Spleen (tissue), 11 donors: ENCODE measurements around the gene SRP54. TPM values are rescaled to one million over a fixed set of nuclear protein-coding genes. Genes with fewer than 3 reads are reported as not detected.

Experiments
- DNase-seq: peaks from one replicate; pipeline ENCODE4 v3.0.0-alpha.2; 2020
- H3K27ac ChIP-seq, 8 donors: fragments of 200-600 bp; sonication (generic) in 7 of 8; 1 replicate in 4 of 8; 2 replicates in 4 of 8; pipeline versions ENCODE4 v1.5.0 to v1.8.0; 2016 to 2021; ENCODE audit warnings: inconsistent platforms in 4 of 8, mild to moderate bottlenecking in 4 of 8, moderate library complexity in 1 of 8
- H3K27me3 ChIP-seq, 7 donors: fragments of 200-600 bp; sonication (generic) in 6 of 7; replicated peaks in 1 of 7; 1 replicate in 4 of 7; 2 replicates in 3 of 7; pipeline versions ENCODE4 v1.5.0 to v1.8.0; 2016 to 2021; ENCODE audit warnings: inconsistent platforms in 3 of 7, mild to moderate bottlenecking in 1 of 7
- H3K36me3 ChIP-seq, 6 donors: fragments of 200-600 bp; sonication (generic) in 5 of 6; 1 replicate in 4 of 6; 2 replicates in 2 of 6; pipeline versions ENCODE4 v1.5.0 to v1.8.0; 2016 to 2021; ENCODE audit warnings: inconsistent platforms in 2 of 6
- H3K4me1 ChIP-seq, 6 donors: fragments of 200-600 bp; sonication (generic) in 5 of 6; 1 replicate in 3 of 6; 2 replicates in 3 of 6; pipeline versions ENCODE4 v1.5.0 to v1.8.0; 2016 to 2021; ENCODE audit warnings: inconsistent platforms in 3 of 6
- H3K4me3 ChIP-seq, 8 donors: fragments of 200-600 bp; sonication (generic) in 7 of 8; 1 replicate in 4 of 8; 2 replicates in 4 of 8; pipeline versions ENCODE4 v1.5.0 to v1.8.0; 2016 to 2021; ENCODE audit warnings: inconsistent platforms in 4 of 8, mild to moderate bottlenecking in 4 of 8, moderate library complexity in 2 of 8
- H3K9me3 ChIP-seq, 8 donors: fragments of 200-600 bp; sonication (generic) in 7 of 8; 1 replicate in 4 of 8; 2 replicates in 4 of 8; pipeline versions ENCODE4 v1.5.0 to v1.8.0; 2016 to 2021; ENCODE audit warnings: inconsistent platforms in 4 of 8
- POLR2A ChIP-seq, 3 donors: fragments of 450-650 bp; IDR thresholded peaks; one replicate each; pipeline ENCODE4 v1.5.1; 2017; ENCODE audit warnings: antibody characterized with exemption in 3 of 3, mild to moderate bottlenecking in 1 of 3
- POLR2AphosphoS5 ChIP-seq, 3 donors: sonication (generic); formaldehyde crosslinking; IDR thresholded peaks; one replicate each; pipeline ENCODE4 v1.5.1; 2017; ENCODE audit warnings: antibody characterized with exemption in 3 of 3
- WGBS, 5 donors: extraction: QIAGEN DNeasy Blood & Tissue Kit in 3 of 5; methylation state at CpG; one replicate each; pipeline versions ENCODE4 v1.1.5 to v1.1.7; 2013 to 2018; 5-methylcytosine and 5-hydroxymethylcytosine counted together
- intact Hi-C: fragments of 100-400 bp; cut with DNase I; formaldehyde crosslinking; loops from one replicate; pipeline ENCODE4 v1.15.0; 2023; ENCODE audit warnings: low total_unique reads
- polyA plus RNA-seq, 3 donors: library from polyadenylated mRNA; stranded (reverse); fragments of 200-250 nt; gene quantifications; one replicate each; pipeline ENCODE4 v1.2.1, GENCODE V29; 2013
- total RNA-seq, 7 donors: library from RNA; depleted of rRNA in 3 of 7; stranded (reverse); fragments of >200 nt in 3 of 7; fragmentation: NEBNext Ultra II Directional in 4 of 7; extraction: Animal tissue kit (Norgen Biotek cat#: 25700) in 4 of 7; gene quantifications; one replicate each; pipeline versions ENCODE4 v1.1.0 to v1.2.1, GENCODE V29; 2016 to 2021
- TF ChIP-seq, protein P1 (sequence below), 11 experiments: fragments of 200-600 bp in 7 of 11; fragments of 450-650 bp in 4 of 11; sonication (generic) in 4 of 11; IDR thresholded peaks in 8 of 11; conservative IDR thresholded peaks in 3 of 11; 1 replicate in 7 of 11; 2 replicates in 4 of 11; pipeline versions ENCODE4 v1.4.0 to v1.8.0; 2016 to 2021; ENCODE audit warnings: antibody characterized with exemption in 11 of 11, inconsistent platforms in 4 of 11, mild to moderate bottlenecking in 1 of 11
- donor health status: healthy with polysubstance abuse.
- donor health status: DM: no; HTN: no; CAD: no; lungs with moderate emphysema.
- donor health status: DM: no; HTN: no; CAD: no.
- donor health status: Bipolar disorder and iron deficiency.
- donor health status: healthy.
- donor health status: DM: no; HTN: no; CAD: no.
- donor health status: DM: yes; HTN: yes; CAD: no.

The SRP54 gene
- total and polyA plus RNA-seq, 10 donors = 16.4 to 65.0 (median 49.7) TPM

DNA sequence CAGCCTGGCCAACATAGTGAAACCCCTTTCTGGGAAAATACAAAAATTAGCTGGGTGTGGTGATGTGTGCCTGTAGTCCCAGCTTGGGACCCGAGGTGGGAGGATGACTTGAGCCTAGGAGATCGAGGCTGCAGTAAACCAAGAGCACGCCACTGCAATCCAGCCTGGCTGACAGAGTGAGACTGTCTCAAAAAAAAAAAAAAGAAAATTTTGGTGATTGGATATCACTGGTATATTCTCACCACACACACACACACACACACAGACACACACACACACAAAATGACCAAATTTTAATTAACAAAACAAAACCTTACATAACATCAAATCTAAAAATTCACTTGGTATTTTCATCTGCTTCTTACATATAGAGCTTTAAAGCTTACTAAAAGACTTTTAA, 59.8 kb downstream of the SRP54 start:
- intact Hi-C loops = no loop called here
- H3K9me3 ChIP-seq = no peaks in the 10 kb centered on the region
- TF ChIP-seq POLR2A (IDR thresholded peaks at IDR 0.05) = no peak
- TF ChIP-seq POLR2AphosphoS5 (IDR thresholded peaks at IDR 0.05) = no peak
- 86 to 96% (median 93%) methylated on average over 3 of the region's 3 CpGs for WGBS, 5 donors
- H3K4me1 ChIP-seq = peaks cover 6 to 22% (median 16%) of the 10 kb centered on the region in 6 donors
- no peaks in the 10 kb centered on the region for H3K36me3 ChIP-seq
- no peaks in the 10 kb centered on the region for H3K27me3 ChIP-seq
- H3K4me3 ChIP-seq = no peak overlapping the region
- no peak for DNase-seq
- H3K27ac ChIP-seq = peak overlapping the region in 3 of 8 donors; percentile 14 to 53 (median 47)

DNA sequence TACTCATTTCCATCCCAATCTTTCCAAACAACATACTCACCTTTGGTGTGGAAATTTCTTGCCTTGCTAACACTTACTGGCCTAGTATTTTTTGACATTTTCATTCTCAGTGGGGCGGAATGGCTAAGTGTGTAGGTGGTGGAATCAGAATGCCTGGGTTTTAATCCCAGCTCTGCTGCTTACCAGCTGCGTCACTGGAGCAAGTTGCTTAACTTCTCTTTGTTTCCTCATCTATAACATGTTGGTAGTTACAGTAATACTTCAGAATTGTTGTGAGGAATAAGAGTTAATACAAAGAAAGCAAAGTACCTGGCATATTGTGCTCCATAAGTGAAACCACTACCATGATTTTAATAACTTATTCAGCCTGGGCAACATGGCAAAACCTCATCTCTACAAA, 60.3 kb downstream of the SRP54 start:
- H3K4me3 ChIP-seq = no peak overlapping the region
- no peak for DNase-seq
- intact Hi-C loops = no loop called here

DNA sequence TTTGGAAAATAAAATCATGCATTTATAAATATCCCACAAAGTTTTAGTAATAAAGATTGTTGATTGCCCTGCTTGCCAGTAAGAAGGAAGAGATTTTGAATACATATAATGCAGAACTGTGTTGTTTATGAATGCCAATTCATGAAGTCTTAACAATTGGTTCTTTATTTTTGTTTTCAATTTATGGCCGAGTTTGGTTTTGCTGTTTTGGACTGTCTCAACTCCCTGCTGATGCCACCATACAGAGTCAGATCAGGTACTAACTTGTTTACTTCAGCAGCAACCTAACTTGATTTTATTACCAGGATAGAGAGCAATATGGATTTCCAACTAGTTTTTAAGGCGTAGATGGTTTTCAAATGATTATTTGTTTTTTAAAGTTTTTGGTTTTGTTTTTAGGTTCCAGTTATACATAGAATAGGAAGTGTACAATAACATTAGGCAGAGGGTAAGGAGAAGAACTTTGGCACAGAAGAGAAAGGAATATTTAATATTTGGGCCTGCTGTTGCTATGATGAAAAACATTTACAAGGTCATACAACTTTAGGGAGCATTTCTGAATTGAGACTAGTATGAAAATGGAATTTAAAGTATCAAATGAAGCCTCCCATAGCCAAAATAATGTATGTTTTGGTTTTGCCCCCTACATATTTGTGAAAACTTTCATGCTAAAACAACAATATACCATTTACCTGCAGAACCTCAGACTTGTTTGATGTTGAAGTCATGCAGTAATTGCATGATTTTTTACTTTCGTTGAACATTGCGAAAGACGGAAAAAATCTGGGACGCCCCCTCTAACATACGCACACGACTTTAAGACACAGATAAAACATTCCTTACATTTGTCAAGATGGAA, 62.4 kb downstream of the SRP54 start:
- TF ChIP-seq POLR2AphosphoS5 (IDR thresholded peaks at IDR 0.05) (no peak), POLR2A (IDR thresholded peaks at IDR 0.05) (peak in 1 of 3 donors; percentile 5)
- TF ChIP-seq, protein P1, sequence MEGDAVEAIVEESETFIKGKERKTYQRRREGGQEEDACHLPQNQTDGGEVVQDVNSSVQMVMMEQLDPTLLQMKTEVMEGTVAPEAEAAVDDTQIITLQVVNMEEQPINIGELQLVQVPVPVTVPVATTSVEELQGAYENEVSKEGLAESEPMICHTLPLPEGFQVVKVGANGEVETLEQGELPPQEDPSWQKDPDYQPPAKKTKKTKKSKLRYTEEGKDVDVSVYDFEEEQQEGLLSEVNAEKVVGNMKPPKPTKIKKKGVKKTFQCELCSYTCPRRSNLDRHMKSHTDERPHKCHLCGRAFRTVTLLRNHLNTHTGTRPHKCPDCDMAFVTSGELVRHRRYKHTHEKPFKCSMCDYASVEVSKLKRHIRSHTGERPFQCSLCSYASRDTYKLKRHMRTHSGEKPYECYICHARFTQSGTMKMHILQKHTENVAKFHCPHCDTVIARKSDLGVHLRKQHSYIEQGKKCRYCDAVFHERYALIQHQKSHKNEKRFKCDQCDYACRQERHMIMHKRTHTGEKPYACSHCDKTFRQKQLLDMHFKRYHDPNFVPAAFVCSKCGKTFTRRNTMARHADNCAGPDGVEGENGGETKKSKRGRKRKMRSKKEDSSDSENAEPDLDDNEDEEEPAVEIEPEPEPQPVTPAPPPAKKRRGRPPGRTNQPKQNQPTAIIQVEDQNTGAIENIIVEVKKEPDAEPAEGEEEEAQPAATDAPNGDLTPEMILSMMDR (IDR thresholded peaks at IDR 0.05 in 8 of 11, conservative IDR thresholded peaks at IDR 0.05 in 3 of 11) = no peak
- intact Hi-C loops = no loop called here
- 18 to 25% (median 23%) methylated on average over 8 of the region's 8 CpGs for WGBS, 5 donors

More for the DNA sequence above, 60.3 kb downstream of the SRP54 start:
- peaks cover 10 to 26% (median 20%) of the 10 kb centered on the region in 6 donors for H3K4me1 ChIP-seq
- H3K36me3 ChIP-seq = no peaks in the 10 kb centered on the region
- no peaks in the 10 kb centered on the region for H3K9me3 ChIP-seq
- no peaks in the 10 kb centered on the region for H3K27me3 ChIP-seq
- WGBS, 5 donors = 75 to 93% (median 84%) methylated on average over 2 of the region's 2 CpGs
- peak overlapping the region in 3 of 8 donors; percentile 14 to 53 (median 47) for H3K27ac ChIP-seq
- TF ChIP-seq POLR2AphosphoS5 (IDR thresholded peaks at IDR 0.05) (no peak), POLR2A (IDR thresholded peaks at IDR 0.05) (no peak)

DNA sequence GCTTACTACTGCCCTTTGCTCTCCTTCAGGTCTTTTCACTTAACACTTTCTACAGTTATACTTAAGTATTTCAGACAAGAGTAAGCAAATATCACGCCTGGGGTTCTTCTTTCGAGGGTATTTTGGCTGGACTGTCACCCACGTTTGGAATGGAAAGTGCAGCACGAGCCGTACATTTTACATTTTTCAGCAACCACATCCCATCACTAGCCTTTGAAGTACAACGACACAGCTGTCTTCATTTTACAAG, 62.9 kb downstream of the SRP54 start:
- H3K36me3 ChIP-seq = peaks cover 0 to 20% (median 0%) of the 10 kb centered on the region in 6 donors
- no peaks in the 10 kb centered on the region for H3K9me3 ChIP-seq
- H3K4me3 ChIP-seq = peak overlapping the region; percentile 62 to 88 (median 78)
- DNase-seq = no peak
- peaks cover 12 to 52% (median 27%) of the 10 kb centered on the region in 6 donors for H3K4me1 ChIP-seq
- TF ChIP-seq POLR2AphosphoS5 (IDR thresholded peaks at IDR 0.05) (no peak), POLR2A (IDR thresholded peaks at IDR 0.05) (peak in 1 of 3 donors; percentile 41)
- 0 to 1% (median 0%) methylated on average over 6 of the region's 6 CpGs for WGBS, 5 donors
- H3K27me3 ChIP-seq = no peaks in the 10 kb centered on the region
- intact Hi-C loops = no loop called here
- peak overlapping the region; percentile 93 to 99 (median 98) for H3K27ac ChIP-seq

More for the DNA sequence above, 62.4 kb downstream of the SRP54 start:
- no peaks in the 10 kb centered on the region for H3K9me3 ChIP-seq
- peak overlapping the region; percentile 62 to 88 (median 78) for H3K4me3 ChIP-seq
- H3K27ac ChIP-seq = peak overlapping the region; percentile 93 to 99 (median 98)
- no peaks in the 10 kb centered on the region for H3K27me3 ChIP-seq
- peaks cover 12 to 46% (median 24%) of the 10 kb centered on the region in 6 donors for H3K4me1 ChIP-seq
- peaks cover 0 to 14% (median 0%) of the 10 kb centered on the region in 6 donors for H3K36me3 ChIP-seq
- DNase-seq = no peak

DNA sequence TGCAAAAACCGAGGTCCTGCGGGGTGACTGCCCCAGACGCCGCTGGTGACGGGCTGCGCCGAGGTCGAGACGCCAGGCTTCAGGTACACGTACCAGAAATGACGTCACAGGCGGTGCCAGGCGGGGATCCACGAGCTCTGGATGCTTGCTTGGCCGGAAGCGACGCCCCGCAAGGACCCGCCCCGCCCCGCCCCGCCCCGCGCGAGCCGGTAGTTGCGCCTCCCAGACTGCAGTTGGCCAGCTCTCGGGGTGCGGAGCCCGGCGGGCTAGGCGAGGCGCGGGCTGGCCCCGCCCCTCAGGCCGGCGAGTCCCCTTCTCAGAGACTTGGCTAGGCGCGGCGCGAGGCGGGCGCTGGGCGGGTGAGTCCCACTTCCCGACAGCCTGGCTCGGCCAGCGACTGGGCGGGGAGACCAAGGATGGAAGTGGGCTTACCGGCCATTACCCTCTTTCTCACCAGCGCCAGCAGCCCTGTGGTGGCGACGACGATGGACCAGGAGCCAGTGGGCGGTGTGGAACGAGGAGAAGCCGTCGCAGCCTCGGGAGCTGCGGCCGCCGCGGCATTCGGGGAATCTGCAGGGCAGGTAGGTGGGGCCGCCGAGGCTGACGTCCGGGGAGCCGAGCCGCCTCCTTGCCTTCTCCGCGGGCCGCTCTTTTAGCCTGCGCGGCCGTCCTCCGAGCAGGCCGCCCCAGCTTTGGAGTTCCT, 63.4 kb downstream of the SRP54 start, which contains the start of gene FAM177A1:
FAM177A1 (plus strand) TSS at position 225 of the 703 bp plus-strand sequence; CDS start at position 417, 192 bp downstream.
- H3K9me3 ChIP-seq = no peaks in the 10 kb centered on the region
- 0% methylated on average over 15 to 77 of the region's 77 CpGs for WGBS, 5 donors
- peak within 1 kb of the TSS; percentile 93 to 99 (median 98) for H3K27ac ChIP-seq
- intact Hi-C loops = no loop called here
- TF ChIP-seq, protein P1 (IDR thresholded peaks at IDR 0.05 in 8 of 11, conservative IDR thresholded peaks at IDR 0.05 in 3 of 11) = peak in 4 of 11 experiments; percentile 16 to 64 (median 52)
- TF ChIP-seq POLR2AphosphoS5 (IDR thresholded peaks at IDR 0.05) (peak; percentile 95 to 98 (median 97)), POLR2A (IDR thresholded peaks at IDR 0.05) (peak; percentile 81 to 92 (median 85))
- H3K4me1 ChIP-seq = peaks cover 12 to 55% (median 28%) of the 10 kb centered on the region in 6 donors
- peak; percentile 100 for DNase-seq
- H3K27me3 ChIP-seq = no peaks in the 10 kb centered on the region
- H3K4me3 ChIP-seq = peak within 1 kb of the TSS; percentile 62 to 88 (median 78)
- H3K36me3 ChIP-seq = peaks cover 0 to 25% (median 0%) of the 10 kb centered on the region in 6 donors
